NOMO-1 treated with DMSO at 0.1 percent for 48 hours (cell line): ENCODE data around the gene PSME3IP1.

Experiments
- DNase-seq: peaks from one replicate; lab custom pipeline; 2025; ENCODE audit not compliant: unreplicated experiment; lab: John Stamatoyannopoulos, UW

Gene PSME3IP1

DNA sequence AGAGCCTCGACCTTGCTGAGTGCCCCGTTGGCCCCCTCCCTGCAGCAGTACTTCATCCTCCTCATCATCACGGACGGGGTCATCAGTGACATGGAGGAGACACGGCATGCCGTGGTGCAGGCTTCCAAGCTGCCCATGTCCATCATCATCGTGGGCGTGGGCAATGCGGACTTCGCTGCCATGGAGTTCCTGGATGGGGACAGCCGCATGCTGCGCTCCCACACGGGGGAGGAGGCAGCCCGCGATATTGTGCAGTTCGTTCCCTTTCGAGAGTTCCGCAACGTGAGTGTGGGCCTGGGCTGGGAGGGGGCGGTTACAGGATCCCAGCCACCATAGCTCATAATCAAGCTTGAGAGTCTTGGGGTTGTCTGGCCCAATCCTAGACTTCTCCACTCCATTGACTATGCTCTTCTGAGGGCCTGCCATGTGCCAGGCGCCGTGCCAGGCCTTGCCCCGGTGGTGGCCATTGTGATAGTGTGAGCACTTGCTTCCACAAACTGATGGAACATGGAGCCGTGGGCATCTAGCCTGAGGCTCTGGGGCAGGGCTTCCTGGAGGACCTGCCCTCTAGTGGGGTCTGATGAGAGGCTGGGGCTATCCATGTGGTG lies 39.7 kb downstream of the PSME3IP1 start:
- no peak for DNase-seq

DNA sequence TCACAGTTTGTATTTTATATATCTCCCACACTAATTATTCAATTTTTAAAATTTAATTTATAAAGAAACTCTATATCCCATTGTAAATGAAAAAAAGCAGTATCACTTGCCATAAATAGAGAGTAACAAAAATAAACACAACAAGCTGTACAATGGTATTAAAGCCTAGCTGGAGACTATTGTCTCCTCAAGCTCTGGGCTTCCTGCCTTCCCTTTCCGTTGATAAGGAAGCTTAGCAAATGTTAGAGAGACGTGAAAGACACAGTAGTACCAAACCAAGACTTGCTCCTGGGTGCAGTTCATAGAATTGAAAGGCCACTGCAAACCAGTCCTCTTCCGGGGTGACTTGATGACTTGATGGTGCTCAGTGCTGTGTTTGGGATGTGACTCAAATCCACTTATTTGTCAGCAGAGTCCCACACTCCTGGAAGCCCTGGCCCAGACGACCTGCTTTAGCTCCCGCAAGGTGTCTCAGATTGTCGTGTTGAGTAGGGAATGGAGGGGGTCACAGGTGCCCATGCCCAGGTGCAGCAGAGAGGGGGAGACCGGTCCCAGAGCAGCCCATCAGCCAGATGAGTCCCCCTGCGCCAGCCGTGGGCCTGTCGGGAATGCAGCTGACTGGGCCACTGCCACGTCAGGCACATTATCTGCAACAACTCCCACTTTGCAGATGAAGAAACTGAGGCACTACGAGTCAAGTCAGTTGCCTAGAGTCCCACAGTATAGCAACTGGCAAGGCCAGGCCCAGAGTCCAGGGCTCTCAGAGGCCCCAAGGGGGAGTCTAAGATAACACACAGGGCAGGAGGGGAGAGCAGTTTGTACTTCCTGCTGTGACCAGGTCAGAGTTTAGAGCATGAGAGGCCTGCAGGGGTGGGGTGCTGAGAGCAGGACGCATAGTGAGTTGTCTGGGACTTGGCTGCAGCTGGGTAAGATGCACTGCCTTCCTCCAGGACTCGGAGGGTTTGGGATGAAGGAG lies 40.5 kb downstream of the PSME3IP1 start:
- DNase-seq: no peak

DNA sequence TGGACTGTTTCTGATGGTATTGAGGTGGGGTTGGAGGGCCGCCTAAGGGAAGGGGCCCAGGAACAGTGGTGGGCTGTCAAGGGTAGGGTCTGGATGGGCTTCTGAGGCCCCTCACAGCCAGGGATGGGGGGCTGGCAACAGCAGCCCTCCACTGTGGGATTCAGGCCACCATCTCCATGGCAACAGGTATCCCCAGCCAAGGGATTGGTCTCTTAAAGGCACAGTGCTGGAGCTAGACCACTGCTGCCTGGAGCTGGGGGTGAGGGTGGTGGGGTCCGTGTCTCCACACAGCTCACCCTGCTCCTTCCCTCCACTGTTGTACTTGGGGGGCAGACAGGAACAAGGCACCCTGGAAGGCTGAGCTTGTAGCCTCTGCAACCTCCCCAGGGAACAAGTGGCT lies 41.8 kb downstream of the PSME3IP1 start:
- DNase-seq: no peak

DNA sequence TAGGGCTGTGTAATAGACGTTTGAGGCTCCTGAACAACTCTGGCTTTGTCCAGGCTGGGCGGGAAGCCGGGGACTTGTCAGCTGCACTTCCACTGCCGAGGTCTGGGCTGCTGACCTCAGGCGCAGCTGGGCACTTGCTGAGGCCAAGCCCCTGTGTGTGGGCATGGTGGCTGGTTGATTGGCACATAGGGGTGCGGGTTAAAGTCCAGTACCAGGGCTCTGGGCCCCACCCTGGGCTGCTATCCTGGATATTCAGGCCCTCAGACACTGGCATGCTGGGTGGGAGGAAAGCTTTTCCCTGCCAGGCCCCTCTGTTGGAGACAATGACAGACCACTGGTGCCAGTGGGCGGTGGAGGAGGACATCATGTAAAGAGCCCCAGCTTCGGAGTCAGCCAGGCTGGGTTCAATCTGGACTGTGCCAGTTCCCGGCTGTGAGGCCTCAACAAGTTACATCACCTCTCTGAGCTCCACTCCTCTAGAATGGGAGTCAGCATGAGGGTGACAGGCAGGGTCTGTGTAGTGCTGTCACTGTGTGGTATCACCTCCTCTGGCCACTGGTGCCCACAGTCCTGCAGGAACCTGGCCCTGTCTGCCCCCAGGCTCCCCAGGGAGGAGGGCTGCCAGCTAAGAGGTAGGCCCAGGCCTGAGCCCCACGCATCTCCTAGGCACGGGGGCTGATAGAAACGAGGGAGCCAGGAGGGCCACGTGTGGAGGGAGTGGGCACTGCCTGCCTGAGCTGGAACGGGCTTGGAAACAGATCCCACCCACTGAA lies 42.5 kb downstream of the PSME3IP1 start:
- DNase-seq: no peak

DNA sequence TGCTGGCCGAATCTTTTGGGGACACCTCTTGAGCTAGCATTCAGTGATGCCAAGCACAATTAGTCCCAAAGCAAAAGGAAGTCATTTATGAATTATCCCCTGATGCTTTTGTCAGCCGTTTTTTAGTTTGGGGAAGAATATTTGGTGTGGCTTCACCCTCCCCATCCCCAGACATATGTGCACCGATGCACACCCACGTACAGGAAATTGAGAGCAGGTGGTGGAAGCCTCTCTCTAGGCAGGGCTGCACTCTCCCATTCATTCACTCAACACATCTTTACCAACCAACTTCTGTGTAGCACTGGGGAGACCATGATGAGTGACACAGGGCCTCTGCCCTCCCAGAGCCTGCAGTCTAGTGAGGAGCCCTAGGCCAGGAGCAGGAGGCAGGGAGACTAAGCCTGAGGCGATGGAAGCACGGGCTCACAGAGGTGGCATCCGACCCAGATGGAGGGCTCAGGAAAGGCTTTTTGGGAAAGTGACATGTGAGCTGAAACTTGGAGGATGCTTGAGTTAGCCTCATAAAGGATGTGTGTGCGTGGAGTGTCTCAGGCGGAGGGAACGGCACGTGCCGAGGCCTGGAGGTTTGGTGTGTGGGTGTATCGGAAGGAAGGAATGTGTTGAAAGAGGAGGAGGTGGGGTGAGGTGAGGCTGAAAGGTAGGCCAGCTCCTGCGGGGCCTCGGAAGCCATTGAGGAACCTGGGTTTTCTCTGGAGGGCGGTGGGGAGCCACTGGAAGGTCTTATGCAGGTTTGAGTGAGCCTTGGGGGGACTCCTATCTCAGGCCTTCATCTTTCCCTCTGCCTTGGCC lies 43.8 kb downstream of the PSME3IP1 start:
- DNase-seq: no peak

DNA sequence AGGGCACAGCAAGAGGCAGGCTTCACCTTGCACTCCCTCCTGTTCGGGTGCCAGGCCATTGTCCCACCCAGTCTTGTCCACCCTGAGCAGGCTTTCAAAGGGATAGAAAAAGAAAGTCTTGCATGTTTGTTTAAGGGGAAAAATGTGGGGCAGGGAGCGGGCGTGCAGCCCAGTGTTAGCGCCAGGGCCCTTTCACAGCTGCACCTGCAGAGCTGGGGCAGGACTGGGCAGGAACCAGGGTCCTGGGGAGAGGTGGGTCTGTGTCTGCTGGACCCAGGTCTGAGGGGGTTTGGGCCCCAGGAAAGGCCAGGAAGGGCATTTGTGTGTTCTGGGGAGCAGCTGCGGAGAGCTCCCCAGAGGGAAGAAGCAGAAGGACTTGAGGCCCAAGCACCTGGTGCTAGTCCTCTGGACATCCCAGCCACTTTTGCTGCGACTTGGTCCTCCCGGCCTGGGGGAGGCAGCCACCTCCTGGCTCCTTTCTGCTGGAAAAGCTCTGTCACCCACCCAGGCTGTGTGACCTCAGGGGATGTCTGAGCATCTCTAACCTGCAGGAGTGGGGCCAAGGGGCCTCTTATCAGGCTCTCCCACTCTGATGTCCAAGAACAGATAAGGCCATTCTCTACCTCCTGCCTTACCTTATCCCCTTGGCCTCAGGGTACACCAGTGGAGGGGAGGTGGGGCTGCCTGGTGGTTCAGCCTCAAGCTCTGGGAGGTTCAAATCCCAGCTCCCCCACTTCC lies 44.7 kb downstream of the PSME3IP1 start:
- no peak for DNase-seq

GRCh38 chr16:57138281-57138935 lies 47.4 kb downstream of the PSME3IP1 start:
- DNase-seq: no peak

- no peak for DNase-seq
These were observed 48.1 kb downstream of the PSME3IP1 start for GRCh38 chr16:57137566-57138273.

GRCh38 chr16:57137043-57137442 lies 48.8 kb downstream of the PSME3IP1 start:
- DNase-seq: no peak

DNA sequence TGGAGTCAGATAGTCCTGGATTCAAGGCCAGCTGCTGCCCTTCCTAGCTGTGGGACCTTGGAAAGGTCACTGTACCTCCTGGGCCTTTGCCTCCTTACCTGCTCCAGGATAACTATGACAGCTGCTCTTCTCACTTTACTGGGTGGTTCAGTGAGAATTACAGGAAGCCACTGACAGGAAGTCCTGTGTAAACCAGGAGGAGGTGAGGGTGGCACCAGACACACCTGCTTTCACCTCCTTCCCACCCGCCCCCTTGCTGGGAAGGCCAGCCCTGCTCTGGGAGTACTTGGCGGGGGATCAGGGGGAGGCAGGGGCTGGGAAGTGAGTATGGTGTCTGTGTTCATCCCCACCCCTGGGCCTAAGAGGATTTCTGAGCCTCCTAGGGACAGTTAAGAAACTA lies 50.9 kb downstream of the PSME3IP1 start:
- DNase-seq: no peak

GRCh38 chr16:57133886-57134285 lies 52.0 kb downstream of the PSME3IP1 start:
- DNase-seq: no peak

GRCh38 chr16:57133031-57133430 lies 52.8 kb downstream of the PSME3IP1 start:
- DNase-seq: no peak

GRCh38 chr16:57132470-57132869 lies 53.4 kb downstream of the PSME3IP1 start:
- DNase-seq: no peak

DNA sequence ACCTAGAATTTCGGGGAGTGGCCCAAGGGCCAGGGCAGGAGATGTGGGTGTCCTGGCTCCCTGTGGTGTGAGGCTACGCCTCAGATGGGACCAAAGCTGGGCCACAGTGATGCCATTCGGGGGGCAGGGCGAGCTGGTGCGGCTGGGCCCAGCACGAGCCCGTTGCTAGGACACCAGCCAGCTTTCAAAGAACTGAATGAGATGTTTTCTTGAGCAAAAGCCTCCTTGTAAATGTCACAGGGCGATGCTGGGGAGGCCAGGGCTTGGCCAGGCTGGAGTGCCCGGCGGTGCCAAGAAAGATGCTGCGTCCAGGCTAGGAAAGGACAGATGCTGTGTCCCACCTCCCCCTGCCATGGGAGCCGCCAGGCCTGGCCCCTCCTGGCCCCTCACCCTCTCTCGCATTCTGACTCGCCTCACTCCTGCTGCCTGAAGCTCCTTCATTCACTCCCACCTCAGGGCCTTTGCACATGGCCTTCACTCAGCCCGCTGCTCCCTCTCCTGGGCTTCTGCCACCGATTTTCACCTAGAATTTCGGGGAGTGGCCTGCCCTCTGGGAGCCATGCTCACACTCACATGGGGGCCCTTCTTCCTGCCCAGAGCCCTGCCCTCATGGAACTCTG lies 54.4 kb downstream of the PSME3IP1 start:
- DNase-seq: no peak

- no peak for DNase-seq
These were observed 54.9 kb downstream of the PSME3IP1 start for GRCh38 chr16:57130950-57131321.

GRCh38 chr16:57128771-57129389 lies 57.0 kb downstream of the PSME3IP1 start:
- DNase-seq: no peak

DNA sequence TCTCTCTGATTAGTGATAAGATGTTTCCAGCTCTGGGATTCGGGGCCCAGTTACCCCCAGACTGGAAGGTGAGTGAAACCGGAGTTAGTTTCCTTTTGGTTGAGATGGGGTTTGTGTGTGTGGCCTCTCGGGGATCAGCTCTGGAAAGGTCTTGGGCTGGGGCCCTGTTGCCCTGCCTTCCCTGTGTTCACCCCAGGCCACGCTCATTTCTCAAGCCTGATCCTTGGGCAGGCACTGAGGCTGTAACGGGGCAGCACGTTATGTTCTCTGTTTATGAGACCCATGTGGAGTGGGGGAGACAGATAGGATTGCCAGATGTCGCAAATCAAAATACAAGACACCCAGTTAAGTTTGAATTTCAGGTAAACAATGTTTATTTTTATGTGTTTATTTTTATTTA lies 58.0 kb downstream of the PSME3IP1 start:
- DNase-seq: no peak
